Fibroblast of gingiva (primary cell): ENCODE results near the gene RNF225.
A peak's percentile ranks its signal among the peaks of the same experiment; 100 is the strongest.
"Not testable (repeated sequence)": the region's sequence is repeated elsewhere in the genome, so short reads cannot be mapped to it uniquely, and the experiment has no call there.

ENCODE experiments used
- DNase-seq: peaks from one replicate; pipeline ENCODE4 v3.0.0-alpha.2; 2011; ENCODE audit warnings: low read depth

The RNF225 gene

DNA sequence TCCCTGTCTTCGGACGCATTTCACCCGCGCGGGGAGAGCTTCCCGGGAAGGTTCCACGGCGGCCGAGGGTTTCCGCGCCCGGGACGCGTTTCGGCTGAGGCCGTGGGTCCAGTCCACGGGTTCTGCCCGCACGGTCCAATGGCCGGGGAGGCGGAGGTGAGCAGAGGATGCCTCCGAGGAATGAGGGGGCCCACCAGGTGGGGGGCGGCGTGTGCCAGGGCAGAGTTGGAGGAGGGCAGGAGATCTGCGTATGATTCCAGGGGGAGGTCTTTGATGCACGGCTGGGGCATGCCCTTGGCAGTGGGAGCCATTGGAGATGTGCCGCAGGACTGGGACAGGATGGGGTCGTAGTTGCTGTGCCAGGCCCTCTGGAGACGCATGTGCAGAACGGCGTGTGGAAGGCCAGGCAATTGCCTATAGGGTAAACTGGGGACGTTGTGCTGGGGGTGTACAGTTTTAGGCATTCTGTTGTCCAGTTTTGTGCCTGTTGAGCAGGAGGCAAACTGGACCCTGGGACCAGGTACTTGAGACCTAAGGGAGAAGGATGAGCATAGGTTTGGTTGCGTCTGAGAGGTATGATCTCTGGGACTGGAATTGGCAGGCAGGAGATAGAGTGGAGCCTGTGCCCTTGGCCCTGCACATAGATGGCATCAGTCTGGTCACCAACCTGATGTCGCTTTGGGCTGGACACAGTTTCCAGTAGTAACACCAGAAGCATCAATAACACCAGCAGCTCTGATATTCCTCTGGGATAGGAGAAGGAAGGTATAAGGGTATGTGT is 13.7 kb downstream of the RNF225 start:
- no peak for DNase-seq

DNA sequence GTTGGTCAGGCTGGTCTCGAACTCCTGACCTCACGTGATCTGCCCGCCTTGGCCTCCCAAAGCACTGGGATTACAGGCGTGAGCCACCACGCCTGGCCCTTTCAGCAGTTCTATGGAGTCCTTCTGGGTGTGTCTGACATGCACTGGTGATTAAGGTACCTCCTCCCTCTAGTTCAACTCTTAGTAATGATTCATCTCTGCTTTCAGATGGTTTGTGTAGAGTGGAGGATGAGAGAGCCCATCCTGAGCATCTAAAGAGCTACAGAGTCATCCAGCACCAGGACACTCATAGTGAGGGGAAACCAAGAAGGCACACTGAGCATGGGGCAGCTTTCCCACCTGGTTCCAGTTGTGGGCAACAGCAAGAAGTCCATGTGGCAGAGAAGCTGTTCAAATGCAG is 21.1 kb downstream of the RNF225 start:
- no peak for DNase-seq

DNA sequence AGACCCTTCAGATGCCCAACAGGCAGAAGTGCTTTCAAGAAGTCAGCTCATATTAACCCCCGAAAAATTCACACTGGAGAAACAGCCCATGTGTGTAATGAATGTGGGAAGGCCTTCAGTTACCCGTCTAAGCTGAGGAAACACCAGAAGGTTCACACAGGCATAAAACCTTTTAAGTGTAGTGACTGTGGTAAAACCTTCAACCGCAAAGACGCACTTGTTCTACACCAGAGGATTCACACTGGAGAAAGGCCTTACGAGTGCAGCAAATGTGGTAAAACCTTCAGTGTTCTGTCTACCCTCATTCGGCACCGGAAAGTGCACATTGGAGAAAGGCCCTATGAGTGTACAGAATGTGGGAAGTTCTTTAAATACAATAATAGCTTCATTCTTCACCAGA is 21.6 kb downstream of the RNF225 start:
- no peak for DNase-seq

DNA sequence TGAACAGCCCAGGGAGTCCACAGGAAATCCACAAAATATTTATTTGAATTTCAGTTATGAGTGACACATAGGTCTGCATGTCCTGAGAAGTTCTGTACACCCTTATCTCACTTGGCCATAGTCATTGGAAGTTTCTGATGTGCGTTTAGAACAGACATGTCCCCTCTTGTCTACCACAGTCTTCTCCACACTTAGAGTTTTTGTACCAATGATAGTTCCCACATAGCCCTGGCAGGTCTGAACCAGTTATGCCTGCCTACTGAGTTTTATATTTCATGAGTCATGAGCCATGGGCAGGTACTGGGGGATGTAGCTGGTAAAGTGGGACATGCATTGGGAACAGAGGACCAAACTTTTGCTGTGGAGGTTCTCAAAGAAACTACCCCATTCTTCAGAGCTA is 33.2 kb downstream of the RNF225 start:
- no peak for DNase-seq

DNA sequence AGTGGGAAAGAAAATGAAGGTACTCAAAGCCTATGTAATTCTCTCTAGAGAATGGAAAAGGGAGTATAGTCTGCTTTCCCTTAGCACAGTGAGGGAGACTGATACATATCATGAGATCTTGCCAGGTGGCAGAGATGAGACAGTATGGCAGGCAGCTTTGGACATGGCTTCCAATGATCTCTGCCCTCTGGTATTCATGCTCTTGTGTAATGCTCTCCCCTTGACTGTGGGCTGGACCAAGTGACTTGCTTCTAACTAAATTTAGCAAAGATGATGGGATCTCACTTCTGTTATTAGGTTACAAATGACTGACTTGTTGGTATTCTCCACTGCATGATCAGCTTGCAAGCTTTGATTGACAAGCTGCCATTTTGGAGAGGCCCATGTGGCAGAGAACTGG is 34.3 kb downstream of the RNF225 start:
- no peak for DNase-seq

DNA sequence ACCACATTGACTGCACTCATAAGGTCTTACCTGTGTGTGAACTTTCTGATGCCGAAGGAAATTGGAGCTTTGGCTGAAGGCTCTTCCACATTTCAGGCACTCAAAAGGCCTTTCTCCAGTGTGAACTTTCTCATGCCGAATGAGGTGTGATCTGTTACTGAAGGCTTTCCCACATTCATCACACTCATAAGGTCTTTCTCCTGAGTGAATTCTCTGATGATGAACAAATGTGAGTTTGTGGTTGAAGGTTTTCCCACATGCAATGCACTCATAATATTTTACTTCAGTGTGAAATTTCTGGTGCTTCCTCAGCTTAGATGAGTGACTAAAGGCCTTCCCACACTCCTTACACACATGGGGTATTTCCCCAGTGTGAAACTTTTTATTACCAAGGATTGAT is 38.8 kb downstream of the RNF225 start:
- no peak for DNase-seq

DNA sequence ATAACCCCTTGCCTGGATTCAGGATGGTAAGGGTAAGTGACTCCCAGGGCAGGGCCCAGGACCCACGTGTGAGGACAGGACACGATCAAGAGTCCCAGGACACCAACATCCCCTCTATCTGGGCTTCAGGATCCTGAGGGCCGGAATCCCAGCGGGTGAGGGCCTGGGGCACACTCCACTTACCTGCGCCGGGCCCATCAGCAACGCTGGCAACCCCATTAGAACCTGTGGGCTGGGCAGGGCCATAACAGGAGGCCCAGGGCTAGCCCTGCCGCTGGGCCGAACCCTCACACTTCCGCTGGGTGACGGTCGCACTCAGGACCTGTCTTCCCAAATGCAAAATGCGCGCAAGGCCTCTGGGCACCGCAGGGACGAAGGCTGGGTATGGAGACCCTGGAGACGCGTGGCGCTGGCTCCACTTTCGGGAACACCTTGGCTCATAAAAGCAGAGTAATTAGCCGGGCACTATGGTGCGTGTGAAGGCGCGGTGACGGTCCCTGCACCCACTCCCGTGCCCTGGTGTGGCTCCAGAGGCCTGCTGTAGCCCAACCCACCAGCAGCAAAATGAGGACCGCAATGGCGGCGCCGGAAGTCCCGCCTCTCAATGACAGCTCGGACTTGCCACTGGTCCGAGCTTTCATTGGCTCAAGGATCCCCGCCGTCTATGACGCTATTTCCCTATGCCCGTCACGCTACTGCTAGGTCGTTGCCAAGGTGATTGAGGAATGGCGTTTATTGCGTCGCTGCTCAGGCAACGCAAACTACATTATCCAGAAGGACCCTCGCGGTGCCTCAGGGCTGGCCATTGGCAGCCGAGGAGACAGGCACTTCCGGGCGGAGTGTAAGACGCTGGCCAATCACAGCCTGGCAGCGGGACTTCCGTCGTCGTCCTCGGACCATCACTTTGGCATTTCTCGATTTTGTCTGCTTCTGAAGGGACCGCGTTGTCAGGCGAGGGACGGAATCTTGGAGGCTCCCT is 44.4 kb downstream of the RNF225 start, which contains the start of gene ZNF132:
Gene ZNF132, minus strand, starts transcription at position 578 of the 979 bp plus-strand sequence. Its CDS starts 332 bp downstream, at position 246.
- DNase-seq, result peak; percentile 100

DNA sequence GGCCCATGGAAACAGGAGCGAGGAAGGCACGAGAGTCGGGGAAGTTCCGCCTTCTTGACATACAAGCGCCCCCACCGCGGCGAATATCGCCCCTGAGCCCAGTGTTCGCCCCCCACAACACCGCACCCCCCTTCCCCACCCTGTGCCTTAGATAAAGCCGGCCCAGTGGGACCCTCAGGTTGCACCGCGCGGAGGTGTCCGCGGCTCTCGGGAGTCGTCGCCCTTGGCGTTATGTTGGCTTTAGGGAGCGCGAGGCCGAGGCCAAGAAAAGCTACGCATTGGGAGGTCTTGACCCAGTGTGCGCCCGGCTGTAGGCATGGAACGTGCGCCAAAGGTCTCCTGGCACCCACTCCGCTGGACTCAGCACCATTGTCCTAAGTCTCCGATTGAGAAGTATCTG is 45.1 kb downstream of the RNF225 start:
- no peak for DNase-seq

DNA sequence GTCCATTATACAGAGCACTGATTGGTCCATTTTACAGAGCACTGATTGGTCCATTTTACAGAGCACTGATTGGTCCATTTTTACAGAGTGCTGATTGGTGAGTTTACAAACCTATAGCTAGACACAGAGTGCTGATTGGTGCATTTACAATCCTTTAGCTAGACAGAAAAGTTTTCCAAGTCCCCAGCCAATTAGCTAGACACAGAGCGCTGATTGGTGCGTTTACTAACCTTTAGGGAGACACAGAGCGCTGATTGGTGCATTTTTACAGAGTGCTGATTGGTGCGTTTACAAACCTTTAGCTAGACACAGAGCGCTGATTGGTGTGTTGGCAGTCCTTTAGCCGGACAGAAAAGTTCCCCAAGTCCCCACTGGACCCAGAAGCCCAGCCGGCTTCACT is 47.5 kb downstream of the RNF225 start:
- not testable (repeated sequence) for DNase-seq
